Pancreas (tissue), 10 donors: ENCODE data around the gene OCA2. TPM values are rescaled to one million over a fixed set of nuclear protein-coding genes. Genes with fewer than 3 reads are reported as not detected.
"Not testable (repeated sequence)": the region's sequence is repeated elsewhere in the genome, so short reads cannot be mapped to it uniquely, and the experiment has no call there.

Experiments
- ATAC-seq, 4 donors: fragments of 200-7000 bp; cut with Tn5 transposase; one replicate each; pipeline versions ENCODE4 v1.8.0 to v1.9.1; 2020; ENCODE audit warnings: mild to moderate bottlenecking in 4 of 4, moderate library complexity in 4 of 4
- DNase-seq, 6 donors: peaks; one replicate each; pipeline ENCODE4 v3.0.0-alpha.2; 2020
- FAIRE-seq: peaks from 2 replicates; lab custom pipeline; 2012; peaks lifted over from hg19 to GRCh38; lab: Jason Lieb, UNC
- H3K27ac ChIP-seq, 4 donors: fragments of 200-600 bp; sonication (generic); 1 replicate in 3 of 4; 2 replicates in 1 of 4; pipeline versions ENCODE4 v1.5.0 to v1.8.0; 2020
- H3K27me3 ChIP-seq, 4 donors: fragments of 200-600 bp; one replicate each; pipeline ENCODE4 v1.8.0; 2021
- H3K36me3 ChIP-seq, 3 donors: fragments of 200-600 bp; sonication (generic) in 1 of 3; one replicate each; pipeline versions ENCODE4 v1.5.0 to v1.8.0; 2020 to 2021
- H3K4me1 ChIP-seq, 3 donors: fragments of 200-600 bp; one replicate each; pipeline ENCODE4 v1.8.0; 2021
- H3K4me3 ChIP-seq, 4 donors: fragments of 200-600 bp; sonication (generic) in 2 of 4; one replicate each; pipeline versions ENCODE4 v1.5.0 to v1.8.0; 2020 to 2021
- H3K9me3 ChIP-seq, 4 donors: fragments of 200-600 bp; one replicate each; pipeline ENCODE4 v1.8.0; 2021
- WGBS, 2 donors: extraction: QIAGEN DNeasy Blood & Tissue Kit; methylation state at CpG; one replicate each; pipeline ENCODE4 v1.1.7; 2013; 5-methylcytosine and 5-hydroxymethylcytosine counted together
- intact Hi-C, 3 donors: fragments of 100-400 bp; cut with DNase I; formaldehyde crosslinking; loops; one replicate each; pipeline versions ENCODE4 v1.11.1 to v1.14.2; 2022
- polyA plus RNA-seq, 2 donors: library from polyadenylated mRNA; stranded (reverse); fragments of 200-250 nt; gene quantifications; one replicate each; pipeline ENCODE4 v1.2.3, GENCODE V29; 2013
- total RNA-seq, 6 donors: library from RNA; stranded (reverse); fragmentation: NEBNext Ultra II Directional in 4 of 6; extraction: Animal tissue kit (Norgen Biotek cat#: 25700) in 4 of 6; gene quantifications; one replicate each; pipeline versions ENCODE4 v1.2.1 to v1.2.4, GENCODE V29; 2021 to 2023
- TF ChIP-seq, protein P1 (sequence below), 4 donors: fragments of 200-600 bp; sonication (generic) in 3 of 4; IDR thresholded peaks; one replicate each; pipeline versions ENCODE4 v1.5.0 to v1.8.0; 2021; ENCODE audit warnings: antibody characterized with exemption in 4 of 4
- donor health status: healthy with polysubstance abuse.
- donor health status: DM: no; HTN: no; CAD: no; lungs with moderate emphysema.
- donor health status: DM: no; HTN: no; CAD: no.
- donor health status: control.
- donor health status: control.
- donor health status: Bipolar disorder and iron deficiency.
- donor health status: DM: yes; HTN: yes; CAD: no.
- donor health status: DM: no; HTN: no; CAD: no.
- donor health status: DM: no; HTN: no; CAD: no.
- donor health status: DM: yes; HTN: yes; CAD: no.

Gene OCA2
- total and polyA plus RNA-seq, 8 donors = 0.12 to 0.31 (median 0.18) TPM; not detected in 4

DNA sequence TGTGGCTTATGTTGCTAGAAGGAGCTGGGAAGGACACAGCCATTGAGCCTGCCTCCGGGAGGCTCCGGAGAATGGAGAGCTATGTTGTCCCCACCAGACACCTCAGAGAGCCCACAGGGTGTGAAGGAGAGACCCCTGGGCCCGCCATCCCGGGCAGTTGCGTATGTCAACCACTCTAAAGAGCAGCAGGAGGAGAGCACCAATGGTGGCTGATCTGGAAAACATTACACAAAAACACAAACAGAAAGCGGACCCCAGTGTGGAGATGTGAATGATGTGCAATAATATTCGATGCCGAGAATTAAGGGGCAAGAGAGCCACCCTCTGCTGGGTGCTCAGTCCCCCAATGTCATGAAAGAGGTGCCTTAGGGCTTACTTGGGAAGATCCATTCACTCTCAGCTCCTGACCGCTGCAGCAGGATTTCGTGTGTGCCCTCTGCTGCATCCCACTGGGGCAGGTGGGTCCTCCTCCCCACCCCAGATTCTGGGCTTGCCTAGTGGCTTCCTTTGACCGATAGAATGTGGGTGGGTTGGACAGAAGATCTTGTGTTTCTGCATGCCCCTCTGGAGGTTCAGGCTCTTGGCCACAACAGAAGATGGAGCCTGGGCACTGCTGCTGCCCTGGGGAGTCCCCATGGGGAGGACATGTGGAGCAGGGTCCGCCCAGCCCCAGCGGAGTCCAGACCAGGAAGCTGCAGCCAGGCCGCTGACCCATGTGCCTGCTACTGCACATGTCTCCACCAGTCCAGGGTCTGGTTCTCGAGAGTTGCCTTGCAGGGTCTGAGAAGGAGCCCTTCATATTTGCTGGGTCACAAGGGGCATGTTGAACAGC is 245.3 kb downstream of the OCA2 start:
- Histone ChIP-seq H3K27ac (no peak overlapping the region), H3K36me3 (no peaks in the 10 kb centered on the region), H3K9me3 (no peaks in the 10 kb centered on the region), H3K4me3 (no peak overlapping the region), H3K27me3 (no peaks in the 10 kb centered on the region), H3K4me1 (no peaks in the 10 kb centered on the region)
- 80 to 87% methylated on average over 15 of the region's 15 CpGs for WGBS, 2 donors
- DNase-seq (no peak), FAIRE-seq (no peak), ATAC-seq (no peak)
- TF ChIP-seq, protein P1, sequence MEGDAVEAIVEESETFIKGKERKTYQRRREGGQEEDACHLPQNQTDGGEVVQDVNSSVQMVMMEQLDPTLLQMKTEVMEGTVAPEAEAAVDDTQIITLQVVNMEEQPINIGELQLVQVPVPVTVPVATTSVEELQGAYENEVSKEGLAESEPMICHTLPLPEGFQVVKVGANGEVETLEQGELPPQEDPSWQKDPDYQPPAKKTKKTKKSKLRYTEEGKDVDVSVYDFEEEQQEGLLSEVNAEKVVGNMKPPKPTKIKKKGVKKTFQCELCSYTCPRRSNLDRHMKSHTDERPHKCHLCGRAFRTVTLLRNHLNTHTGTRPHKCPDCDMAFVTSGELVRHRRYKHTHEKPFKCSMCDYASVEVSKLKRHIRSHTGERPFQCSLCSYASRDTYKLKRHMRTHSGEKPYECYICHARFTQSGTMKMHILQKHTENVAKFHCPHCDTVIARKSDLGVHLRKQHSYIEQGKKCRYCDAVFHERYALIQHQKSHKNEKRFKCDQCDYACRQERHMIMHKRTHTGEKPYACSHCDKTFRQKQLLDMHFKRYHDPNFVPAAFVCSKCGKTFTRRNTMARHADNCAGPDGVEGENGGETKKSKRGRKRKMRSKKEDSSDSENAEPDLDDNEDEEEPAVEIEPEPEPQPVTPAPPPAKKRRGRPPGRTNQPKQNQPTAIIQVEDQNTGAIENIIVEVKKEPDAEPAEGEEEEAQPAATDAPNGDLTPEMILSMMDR (IDR thresholded peaks at IDR 0.05) = no peak
- intact Hi-C loops = no loop called here

DNA sequence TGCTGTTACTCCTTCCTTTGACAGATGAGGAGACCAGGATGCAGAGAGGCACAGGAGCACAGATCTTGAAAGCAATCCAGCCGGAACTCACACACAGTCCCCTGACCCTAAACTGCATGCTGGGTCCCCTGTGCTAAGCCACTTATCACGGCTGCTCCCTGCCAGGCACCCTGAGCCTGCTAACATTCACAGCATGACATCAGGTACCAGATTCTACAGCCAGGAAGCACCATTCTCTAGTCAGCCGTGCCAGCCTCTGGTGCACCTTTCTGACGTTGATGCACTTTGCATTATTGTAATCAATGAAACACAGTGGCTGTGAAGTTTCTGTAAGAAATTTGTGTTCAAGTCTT is 247.3 kb downstream of the OCA2 start:
- Histone ChIP-seq H3K9me3 (no peaks in the 10 kb centered on the region), H3K27ac (no peak overlapping the region), H3K36me3 (no peaks in the 10 kb centered on the region), H3K27me3 (no peaks in the 10 kb centered on the region), H3K4me3 (no peak overlapping the region), H3K4me1 (no peaks in the 10 kb centered on the region)
- ATAC-seq (no peak), FAIRE-seq (no peak), DNase-seq (no peak)
- intact Hi-C loops = no loop called here
- 57% methylated on average over 4 of the region's 4 CpGs for WGBS, 2 donors
- TF ChIP-seq, protein P1 (IDR thresholded peaks at IDR 0.05) = no peak

DNA sequence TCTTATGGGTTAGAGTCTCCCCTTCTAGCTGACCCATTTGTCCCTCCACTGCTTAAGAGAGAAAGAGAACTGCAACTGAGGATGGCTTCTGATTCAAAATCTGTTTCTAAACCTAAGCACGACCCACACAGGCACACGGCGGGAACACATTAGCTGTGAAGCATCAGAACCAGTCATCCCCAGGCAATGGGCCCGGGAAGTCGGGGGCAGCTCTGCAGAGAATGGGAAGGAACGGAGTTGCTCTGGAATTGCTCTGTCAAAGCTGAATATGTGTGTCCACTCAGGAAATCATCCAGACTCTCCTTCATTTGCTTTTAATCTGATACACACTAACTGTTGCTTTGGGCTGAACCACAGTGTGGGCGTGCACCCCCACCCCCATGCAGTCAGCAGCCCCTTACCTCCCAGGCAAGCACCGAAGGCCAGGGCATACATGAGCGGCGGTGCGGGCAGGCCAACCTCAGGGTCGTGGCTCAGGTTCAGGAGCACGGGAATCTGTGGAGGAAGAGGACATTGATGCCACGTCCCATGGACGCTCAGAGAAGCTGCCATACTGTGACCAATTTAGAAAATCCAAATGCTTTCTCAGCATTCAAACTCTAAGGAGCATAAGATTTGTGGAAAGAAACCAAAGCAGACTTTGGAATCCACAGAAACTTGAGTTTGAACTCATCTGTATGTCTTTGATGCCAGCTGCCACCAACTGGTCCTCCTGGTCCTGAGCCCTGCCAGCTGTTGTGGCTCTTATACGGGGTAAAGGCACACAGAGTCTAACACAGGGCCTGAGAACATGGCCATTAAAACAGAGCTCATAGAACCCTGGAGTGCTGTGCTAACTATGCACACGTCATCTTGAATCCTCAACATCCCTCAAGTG is 247.9 kb downstream of the OCA2 start:
- ATAC-seq (no peak), FAIRE-seq (no peak), DNase-seq (no peak)
- Histone ChIP-seq H3K27me3 (no peaks in the 10 kb centered on the region), H3K36me3 (no peaks in the 10 kb centered on the region), H3K9me3 (no peaks in the 10 kb centered on the region), H3K4me3 (no peak overlapping the region), H3K4me1 (no peaks in the 10 kb centered on the region), H3K27ac (no peak overlapping the region)
- 67 to 77% methylated on average over 17 of the region's 17 CpGs for WGBS, 2 donors
- intact Hi-C loops = no loop called here
- TF ChIP-seq, protein P1 (IDR thresholded peaks at IDR 0.05) = no peak

GRCh38 chr15:27850050-27850449 is 249.1 kb downstream of the OCA2 start:
- TF ChIP-seq, protein P1 (IDR thresholded peaks at IDR 0.05) = no peak
- Histone ChIP-seq H3K36me3 (no peaks in the 10 kb centered on the region), H3K27me3 (no peaks in the 10 kb centered on the region), H3K9me3 (no peaks in the 10 kb centered on the region), H3K4me3 (no peak overlapping the region), H3K27ac (no peak overlapping the region), H3K4me1 (no peaks in the 10 kb centered on the region)
- intact Hi-C loops = no loop called here
- ATAC-seq = no peak
- no peak for FAIRE-seq
- 56 to 75% methylated on average over 5 of the region's 5 CpGs for WGBS, 2 donors
- no peak for DNase-seq

DNA sequence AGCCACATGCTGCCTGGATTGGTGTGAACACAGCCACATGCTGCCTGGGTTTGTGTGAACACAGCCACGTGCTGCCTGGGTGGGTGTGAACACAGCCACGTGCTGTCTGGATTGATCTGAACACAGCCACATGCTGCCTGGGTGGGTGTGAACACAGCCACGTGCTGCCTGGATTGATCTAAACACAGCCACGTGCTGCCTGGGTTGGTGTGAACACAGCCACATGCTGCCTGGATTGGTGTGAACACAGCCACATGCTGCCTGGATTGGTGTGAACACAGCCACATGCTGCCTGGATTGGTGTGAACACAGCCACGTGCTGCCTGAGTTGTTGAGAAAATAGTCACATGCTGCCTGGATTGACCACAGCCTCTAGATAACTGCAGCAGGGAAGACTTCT is 250.2 kb downstream of the OCA2 start:
- DNase-seq, ATAC-seq, H3K4me3 ChIP-seq, FAIRE-seq, H3K27me3 ChIP-seq, H3K9me3 ChIP-seq, intact Hi-C loops, H3K4me1 ChIP-seq, H3K27ac ChIP-seq, H3K36me3 ChIP-seq: not testable (repeated sequence)
- 47 to 49% methylated on average over 5 of the region's 5 CpGs for WGBS, 2 donors
